Hematopoietic multipotent progenitor cell (in vitro differentiated cells): ENCODE measurements around the gene MAPK8. TPM values are rescaled to one million over a fixed set of nuclear protein-coding genes. Genes with fewer than 3 reads are reported as not detected.

Experiments used
- DNase-seq, 3 donors: peaks; one replicate each; pipeline ENCODE4 v3.0.0-alpha.2; 2011 to 2015; ENCODE audit warnings: low read depth in 2 of 3, low spot score in 2 of 3
- total RNA-seq: library from RNA; depleted of rRNA; stranded (reverse); fragments of >200 nt; gene quantifications from one replicate; pipeline ENCODE4 v1.2.3, GENCODE V29; 2012

MAPK8 gene
- total RNA-seq, 1 donor = 38.8 TPM

GRCh38 chr10:48456808-48457761 is 150.6 kb downstream of the MAPK8 start:
- no peak for DNase-seq

GRCh38 chr10:48457949-48458661 is 151.6 kb downstream of the MAPK8 start:
- no peak for DNase-seq

GRCh38 chr10:48458662-48459048 is 152.2 kb downstream of the MAPK8 start:
- no peak for DNase-seq

GRCh38 chr10:48459270-48460150 is 153.0 kb downstream of the MAPK8 start:
- DNase-seq = peak in 1 of 3 donors; percentile 58

GRCh38 chr10:48460182-48460581 is 153.7 kb downstream of the MAPK8 start:
- DNase-seq = no peak

GRCh38 chr10:48461623-48462481 is 155.4 kb downstream of the MAPK8 start:
- DNase-seq = no peak

GRCh38 chr10:48462482-48463020 is 156.1 kb downstream of the MAPK8 start:
- DNase-seq = no peak

GRCh38 chr10:48463318-48464003 is 157.0 kb downstream of the MAPK8 start:
- DNase-seq = no peak

- no peak for DNase-seq
Observed at GRCh38 chr10:48464121-48464870, 157.8 kb downstream of the MAPK8 start.

GRCh38 chr10:48464871-48465736 is 158.6 kb downstream of the MAPK8 start:
- DNase-seq = no peak

GRCh38 chr10:48465860-48466521 is 159.5 kb downstream of the MAPK8 start:
- no peak for DNase-seq

GRCh38 chr10:48466611-48467240 is 160.2 kb downstream of the MAPK8 start:
- DNase-seq = no peak

- DNase-seq = no peak
Observed at GRCh38 chr10:48467669-48468068, 161.2 kb downstream of the MAPK8 start.

GRCh38 chr10:48468130-48468790 is 161.8 kb downstream of the MAPK8 start:
- DNase-seq = no peak

GRCh38 chr10:48468866-48469511 is 162.5 kb downstream of the MAPK8 start:
- no peak for DNase-seq
